ENCODE measurements around the gene CDH13. TPM values are rescaled to one million over a fixed set of nuclear protein-coding genes. Genes with fewer than 3 reads are reported as not detected.

Gene CDH13
- total RNA-seq, 1 donor from 2014 or later: 45.1 TPM

GRCh38 chr16:83792391-83792790 is 1165.6 kb downstream of the CDH13 start:
- TF ChIP-seq CTCF (IDR thresholded peaks at IDR 0.05): no peak
- no peaks in the 10 kb centered on the region for H3K27me3 Mint-ChIP-seq (ENCODE audit: low read depth)
- no peaks in the 10 kb centered on the region for H3K4me1 Mint-ChIP-seq (ENCODE audit: low read depth)
- no peak overlapping the region for H3K4me3 Mint-ChIP-seq (ENCODE audit: unreplicated experiment)
- H3K9me3 Mint-ChIP-seq (ENCODE audit: low read depth): peaks cover 5% of the 10 kb centered on the region
- no peak overlapping the region for H3K27ac Mint-ChIP-seq (ENCODE audit: unreplicated experiment)
- no peak for DNase-seq (ENCODE audit: low spot score)
- no peaks in the 10 kb centered on the region for H3K36me3 Mint-ChIP-seq (ENCODE audit: low read depth)

- no peaks in the 10 kb centered on the region for H3K4me1 Mint-ChIP-seq (ENCODE audit: low read depth)
- no peaks in the 10 kb centered on the region for H3K36me3 Mint-ChIP-seq (ENCODE audit: low read depth)
- H3K9me3 Mint-ChIP-seq (ENCODE audit: low read depth): peaks cover 5% of the 10 kb centered on the region
- no peak for TF ChIP-seq CTCF (IDR thresholded peaks at IDR 0.05)
- no peak overlapping the region for H3K27ac Mint-ChIP-seq (ENCODE audit: unreplicated experiment)
- no peak overlapping the region for H3K4me3 Mint-ChIP-seq (ENCODE audit: unreplicated experiment)
- no peaks in the 10 kb centered on the region for H3K27me3 Mint-ChIP-seq (ENCODE audit: low read depth)
- DNase-seq (ENCODE audit: low spot score): no peak
These were observed 1166.4 kb downstream of the CDH13 start for GRCh38 chr16:83793179-83793578.

GRCh38 chr16:83794860-83795554 is 1168.2 kb downstream of the CDH13 start:
- Mint-ChIP-seq H3K27me3 (ENCODE audit: low read depth) (no peaks in the 10 kb centered on the region), H3K4me1 (ENCODE audit: low read depth) (no peaks in the 10 kb centered on the region), H3K36me3 (ENCODE audit: low read depth) (no peaks in the 10 kb centered on the region), H3K9me3 (ENCODE audit: low read depth) (peaks cover 5% of the 10 kb centered on the region), H3K4me3 (ENCODE audit: unreplicated experiment) (no peak overlapping the region), H3K27ac (ENCODE audit: unreplicated experiment) (no peak overlapping the region)
- TF ChIP-seq CTCF (IDR thresholded peaks at IDR 0.05): no peak
- DNase-seq (ENCODE audit: low spot score): no peak

- H3K4me3 Mint-ChIP-seq (ENCODE audit: unreplicated experiment): no peak overlapping the region
These were observed 1170.2 kb downstream of the CDH13 start for GRCh38 chr16:83797013-83797412.

GRCh38 chr16:83799336-83799735 is 1172.6 kb downstream of the CDH13 start:
- no peak for TF ChIP-seq CTCF (IDR thresholded peaks at IDR 0.05)
- Mint-ChIP-seq H3K36me3 (ENCODE audit: low read depth) (no peaks in the 10 kb centered on the region), H3K9me3 (ENCODE audit: low read depth) (no peaks in the 10 kb centered on the region), H3K4me3 (ENCODE audit: unreplicated experiment) (no peak overlapping the region), H3K4me1 (ENCODE audit: low read depth) (peaks cover 5% of the 10 kb centered on the region), H3K27me3 (ENCODE audit: low read depth) (no peaks in the 10 kb centered on the region), H3K27ac (ENCODE audit: unreplicated experiment) (no peak overlapping the region)
- DNase-seq (ENCODE audit: low spot score): no peak

More at GRCh38 chr16:83797013-83797412, 1170.2 kb downstream of the CDH13 start:
- H3K4me1 Mint-ChIP-seq (ENCODE audit: low read depth): peaks cover 1% of the 10 kb centered on the region
- TF ChIP-seq CTCF (IDR thresholded peaks at IDR 0.05): no peak
- peaks cover 5% of the 10 kb centered on the region for H3K9me3 Mint-ChIP-seq (ENCODE audit: low read depth)
- no peaks in the 10 kb centered on the region for H3K27me3 Mint-ChIP-seq (ENCODE audit: low read depth)
- DNase-seq (ENCODE audit: low spot score): no peak
- no peak overlapping the region for H3K27ac Mint-ChIP-seq (ENCODE audit: unreplicated experiment)
- H3K36me3 Mint-ChIP-seq (ENCODE audit: low read depth): no peaks in the 10 kb centered on the region
